Body of pancreas (tissue), 4 donors: ENCODE data around the gene TM2D1. TPM values are rescaled to one million over a fixed set of nuclear protein-coding genes. Genes with fewer than 3 reads are reported as not detected.

Source experiments
- ATAC-seq: fragments of 150-250 bp; one replicate; pipeline ENCODE4 v1.9.1; 2016
- DNase-seq, 4 donors: peaks; one replicate each; pipeline ENCODE4 v3.0.0-alpha.2; 2019
- H3K27ac ChIP-seq, 4 donors: fragments of 200-600 bp; sonication (generic); 1 replicate in 3 of 4; 2 replicates in 1 of 4; pipeline versions ENCODE4 v1.5.1 to v1.6.1; 2016 to 2019; ENCODE audit warnings: mild to moderate bottlenecking in 1 of 4, mixed read lengths in 1 of 4, moderate library complexity in 1 of 4
- H3K27me3 ChIP-seq, 2 donors: fragments of 200-600 bp; sonication (generic); one replicate each; pipeline ENCODE4 v1.6.0; 2016; ENCODE audit warnings: mild to moderate bottlenecking in 1 of 2
- H3K36me3 ChIP-seq, 2 donors: fragments of 200-600 bp; sonication (generic); replicated peaks in 1 of 2; 2 replicates each; pipeline ENCODE4 v1.5.1; 2016; ENCODE audit warnings: low read depth in 2 of 2; ENCODE audit not compliant: insufficient read depth in 1 of 2
- H3K4me1 ChIP-seq: fragments of 200-600 bp; sonication (generic); one replicate; pipeline ENCODE4 v1.6.0; 2016
- H3K4me3 ChIP-seq, 2 donors: fragments of 200-600 bp; sonication (generic); 1 replicate in 1 of 2; 2 replicates in 1 of 2; pipeline ENCODE4 v1.5.1; 2016 to 2019
- H3K9me3 ChIP-seq, 3 donors: fragments of 200-600 bp; sonication (generic); 1 replicate in 2 of 3; 2 replicates in 1 of 3; pipeline ENCODE4 v1.5.1; 2016
- POLR2A ChIP-seq, 3 donors: fragments of 450-650 bp; IDR thresholded peaks; one replicate each; pipeline ENCODE4 v1.6.1; 2016; ENCODE audit warnings: antibody characterized with exemption in 3 of 3, mild to moderate bottlenecking in 2 of 3
- WGBS, 2 donors: methylation state at CpG; one replicate each; pipeline ENCODE4 v1.1.5; 2017; 5-methylcytosine and 5-hydroxymethylcytosine counted together
- intact Hi-C: fragments of 100-400 bp; cut with DNase I; formaldehyde crosslinking; loops from one replicate; pipeline ENCODE4 v1.15.1; 2023
- total RNA-seq, 2 donors: library from RNA; depleted of rRNA; stranded (reverse); fragments of >200 nt; gene quantifications; one replicate each; pipeline ENCODE4 v1.1.0, GENCODE V29; 2016
- TF ChIP-seq, protein P1 (sequence below), 7 experiments: fragments of 450-650 bp in 4 of 7; fragments of 200-600 bp in 3 of 7; sonication (generic) in 3 of 7; IDR thresholded peaks; one replicate each; pipeline ENCODE4 v1.5.1; 2016 to 2019; ENCODE audit warnings: antibody characterized with exemption in 7 of 7

The TM2D1 gene
- total RNA-seq, 2 donors from 2014 or later, result 29.3 to 39.7 TPM

- no peak for DNase-seq
- H3K9me3 ChIP-seq, result no peaks in the 10 kb centered on the region
- TF ChIP-seq POLR2A (IDR thresholded peaks at IDR 0.05), result no peak
- TF ChIP-seq, protein P1, sequence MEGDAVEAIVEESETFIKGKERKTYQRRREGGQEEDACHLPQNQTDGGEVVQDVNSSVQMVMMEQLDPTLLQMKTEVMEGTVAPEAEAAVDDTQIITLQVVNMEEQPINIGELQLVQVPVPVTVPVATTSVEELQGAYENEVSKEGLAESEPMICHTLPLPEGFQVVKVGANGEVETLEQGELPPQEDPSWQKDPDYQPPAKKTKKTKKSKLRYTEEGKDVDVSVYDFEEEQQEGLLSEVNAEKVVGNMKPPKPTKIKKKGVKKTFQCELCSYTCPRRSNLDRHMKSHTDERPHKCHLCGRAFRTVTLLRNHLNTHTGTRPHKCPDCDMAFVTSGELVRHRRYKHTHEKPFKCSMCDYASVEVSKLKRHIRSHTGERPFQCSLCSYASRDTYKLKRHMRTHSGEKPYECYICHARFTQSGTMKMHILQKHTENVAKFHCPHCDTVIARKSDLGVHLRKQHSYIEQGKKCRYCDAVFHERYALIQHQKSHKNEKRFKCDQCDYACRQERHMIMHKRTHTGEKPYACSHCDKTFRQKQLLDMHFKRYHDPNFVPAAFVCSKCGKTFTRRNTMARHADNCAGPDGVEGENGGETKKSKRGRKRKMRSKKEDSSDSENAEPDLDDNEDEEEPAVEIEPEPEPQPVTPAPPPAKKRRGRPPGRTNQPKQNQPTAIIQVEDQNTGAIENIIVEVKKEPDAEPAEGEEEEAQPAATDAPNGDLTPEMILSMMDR (IDR thresholded peaks at IDR 0.05), result no peak
Measured at GRCh38 chr1:61670445-61670844, 54.5 kb downstream of the TM2D1 start.

GRCh38 chr1:61670016-61670415 lies 54.9 kb downstream of the TM2D1 start:
- DNase-seq (no peak), ATAC-seq (no peak)
- 76 to 91% methylated on average over 4 of the region's 4 CpGs for WGBS, 2 donors
- Histone ChIP-seq H3K4me1 (no peaks in the 10 kb centered on the region), H3K9me3 (no peaks in the 10 kb centered on the region), H3K27me3 (no peaks in the 10 kb centered on the region), H3K27ac (no peak overlapping the region), H3K36me3 (no peaks in the 10 kb centered on the region), H3K4me3 (no peak overlapping the region)
- intact Hi-C loops, result no loop called here
- no peak for TF ChIP-seq POLR2A (IDR thresholded peaks at IDR 0.05)
- TF ChIP-seq, protein P1 (IDR thresholded peaks at IDR 0.05), result no peak

More at GRCh38 chr1:61670445-61670844, 54.5 kb downstream of the TM2D1 start:
- ATAC-seq, result no peak
- 74 to 79% methylated on average over 2 of the region's 2 CpGs for WGBS, 2 donors
- Histone ChIP-seq H3K27ac (no peak overlapping the region), H3K4me3 (no peak overlapping the region), H3K27me3 (no peaks in the 10 kb centered on the region), H3K4me1 (no peaks in the 10 kb centered on the region), H3K36me3 (no peaks in the 10 kb centered on the region)
- intact Hi-C loops, result no loop called here

DNA sequence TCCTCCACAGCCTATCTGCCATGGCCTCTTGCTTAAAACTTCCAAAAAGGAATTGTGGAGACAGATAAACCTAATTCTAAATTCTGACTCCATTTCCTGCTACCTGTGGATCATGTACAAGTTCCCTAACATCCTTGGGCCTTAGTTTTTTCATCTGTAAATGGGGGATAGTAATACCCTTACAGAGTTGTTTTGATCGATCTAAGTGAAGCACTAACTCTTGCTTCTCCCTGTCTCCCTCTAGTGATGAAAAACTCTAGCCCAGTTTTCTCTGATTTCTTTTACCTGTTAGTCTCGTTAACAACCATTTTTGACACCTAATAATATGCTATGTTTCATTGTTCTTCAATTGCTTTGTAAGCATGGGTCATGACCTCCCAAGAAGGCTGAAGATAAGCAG lies 65.9 kb downstream of the TM2D1 start:
- no peak overlapping the region for H3K4me3 ChIP-seq
- no peak for DNase-seq
- no peak for ATAC-seq
- TF ChIP-seq, protein P1 (IDR thresholded peaks at IDR 0.05), result peak in 1 of 7 experiments; percentile 10
- TF ChIP-seq POLR2A (IDR thresholded peaks at IDR 0.05), result no peak
- H3K4me1 ChIP-seq, result no peaks in the 10 kb centered on the region
- intact Hi-C loops, result no loop called here
- H3K9me3 ChIP-seq, result no peaks in the 10 kb centered on the region
- no peaks in the 10 kb centered on the region for H3K36me3 ChIP-seq
- WGBS, 2 donors, result 82 to 83% methylated on average over 2 of the region's 2 CpGs
- no peaks in the 10 kb centered on the region for H3K27me3 ChIP-seq
- no peak overlapping the region for H3K27ac ChIP-seq

- no peak for TF ChIP-seq POLR2A (IDR thresholded peaks at IDR 0.05)
- TF ChIP-seq, protein P1 (IDR thresholded peaks at IDR 0.05), result no peak
- no peaks in the 10 kb centered on the region for H3K9me3 ChIP-seq
- H3K4me1 ChIP-seq, result no peaks in the 10 kb centered on the region
- 83 to 92% methylated on average over 3 of the region's 3 CpGs for WGBS, 2 donors
- H3K27ac ChIP-seq, result no peak overlapping the region
- H3K36me3 ChIP-seq, result no peaks in the 10 kb centered on the region
- intact Hi-C loops, result no loop called here
- ATAC-seq (no peak), DNase-seq (no peak)
- no peaks in the 10 kb centered on the region for H3K27me3 ChIP-seq
- H3K4me3 ChIP-seq, result no peak overlapping the region
Measured at GRCh38 chr1:61655453-61655852, 69.5 kb downstream of the TM2D1 start.

DNA sequence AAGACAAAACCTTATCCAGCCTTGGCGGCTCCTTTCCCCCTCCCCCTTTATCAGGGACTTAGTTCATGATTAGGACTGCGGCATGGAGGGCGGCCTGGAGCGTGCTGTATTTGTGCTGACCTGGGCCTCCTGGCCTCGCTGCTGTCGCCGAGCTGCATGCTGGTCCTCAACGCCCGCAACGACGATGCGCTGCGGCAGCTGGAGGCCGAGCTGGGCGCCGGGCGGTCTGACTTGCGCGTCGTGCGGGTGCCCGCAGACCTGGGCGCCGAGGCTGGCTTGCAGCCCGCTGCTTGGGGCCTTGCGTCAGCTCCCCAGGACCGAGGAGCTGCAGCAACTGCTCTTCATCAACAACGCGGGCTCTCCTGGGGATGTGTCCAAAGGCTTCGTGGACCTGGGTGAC lies 70.9 kb downstream of the TM2D1 start:
- TF ChIP-seq, protein P1 (IDR thresholded peaks at IDR 0.05), result no peak
- no peak for TF ChIP-seq POLR2A (IDR thresholded peaks at IDR 0.05)
- Histone ChIP-seq H3K36me3 (no peaks in the 10 kb centered on the region), H3K9me3 (no peaks in the 10 kb centered on the region), H3K4me3 (no peak overlapping the region), H3K27ac (no peak overlapping the region), H3K27me3 (no peaks in the 10 kb centered on the region), H3K4me1 (no peaks in the 10 kb centered on the region)
- ATAC-seq (no peak), DNase-seq (no peak)
- WGBS, 2 donors, result 93 to 94% methylated on average over 18 to 29 of the region's 30 CpGs
- intact Hi-C loops, result no loop called here
